ENCODE data around the gene CEP295NL. TPM values are rescaled to one million over a fixed set of nuclear protein-coding genes. Genes with fewer than 3 reads are reported as not detected.

CEP295NL gene
- total RNA-seq, 4 donors from 2014 or later: 1.8 to 14.5 (median 3.8) TPM; not detected in 1

GRCh38 chr17:78865682-78866390 lies 37.2 kb downstream of the CEP295NL start:
- peak; percentile 91 to 93 (median 93) for TF ChIP-seq CTCF (IDR thresholded peaks at IDR 0.05)
- TF ChIP-seq POLR2A (IDR thresholded peaks at IDR 0.05): no peak
- peak; percentile 82 to 86 for DNase-seq
- H3K4me1 ChIP-seq: no peaks in the 10 kb centered on the region
- H3K36me3 ChIP-seq: no peaks in the 10 kb centered on the region
- no peaks in the 10 kb centered on the region for H3K27me3 ChIP-seq
- no peak overlapping the region for H3K4me3 ChIP-seq
- intact Hi-C loops (cut with DNase I; ENCODE audit: low total_unique reads): loop anchor here (2.0 to 10.0 kb wide), 2 partner anchors 59 to 105 kb away; partner anchors contain the start of gene TIMP2
- H3K9me3 ChIP-seq: no peaks in the 10 kb centered on the region
- H3K27ac ChIP-seq: peak overlapping the region; percentile 54 to 92

GRCh38 chr17:78864117-78864516 lies 38.9 kb downstream of the CEP295NL start:
- peak overlapping the region; percentile 84 to 92 for H3K27ac ChIP-seq

GRCh38 chr17:78862073-78863023 lies 40.7 kb downstream of the CEP295NL start:
- Histone ChIP-seq H3K4me1 (no peaks in the 10 kb centered on the region), H3K27ac (peak overlapping the region; percentile 84 to 92), H3K27me3 (no peaks in the 10 kb centered on the region), H3K4me3 (no peak overlapping the region), H3K36me3 (no peaks in the 10 kb centered on the region), H3K9me3 (no peaks in the 10 kb centered on the region)
- intact Hi-C loops (cut with DNase I; ENCODE audit: low total_unique reads): loop anchor here (10.0 kb wide), 1 partner anchor 62 kb away; the partner anchor contains the start of gene TIMP2
- DNase-seq: peak; percentile 89 to 94
- TF ChIP-seq CTCF (IDR thresholded peaks at IDR 0.05) (no peak), POLR2A (IDR thresholded peaks at IDR 0.05) (peak; percentile 32 to 43)

More at GRCh38 chr17:78864117-78864516, 38.9 kb downstream of the CEP295NL start:
- no peak for DNase-seq
- Histone ChIP-seq H3K4me3 (no peak overlapping the region), H3K9me3 (no peaks in the 10 kb centered on the region), H3K27me3 (no peaks in the 10 kb centered on the region), H3K36me3 (no peaks in the 10 kb centered on the region), H3K4me1 (no peaks in the 10 kb centered on the region)
- TF ChIP-seq CTCF (IDR thresholded peaks at IDR 0.05) (no peak), POLR2A (IDR thresholded peaks at IDR 0.05) (no peak)
- intact Hi-C loops (cut with DNase I; ENCODE audit: low total_unique reads): loop anchor here (10.0 kb wide), 1 partner anchor 61 kb away; the partner anchor contains the start of gene TIMP2

- TF ChIP-seq CTCF (IDR thresholded peaks at IDR 0.05): no peak
- TF ChIP-seq POLR2A (IDR thresholded peaks at IDR 0.05): no peak
- H3K9me3 ChIP-seq: no peaks in the 10 kb centered on the region
- H3K4me1 ChIP-seq: no peaks in the 10 kb centered on the region
- no peak for DNase-seq
- no peak overlapping the region for H3K4me3 ChIP-seq
- no peaks in the 10 kb centered on the region for H3K27me3 ChIP-seq
- H3K27ac ChIP-seq: peak overlapping the region; percentile 84 to 92
- intact Hi-C loops (cut with DNase I; ENCODE audit: low total_unique reads): loop anchor here (10.0 kb wide), 1 partner anchor 64 kb away; the partner anchor contains the start of gene TIMP2
- no peaks in the 10 kb centered on the region for H3K36me3 ChIP-seq
Observed at GRCh38 chr17:78861229-78861628, 41.8 kb downstream of the CEP295NL start.

Measured in uterus (tissue), 4 donors.